GM12892 (cell line): ENCODE results near the gene RALY.

ENCODE experiments used
- DNase-seq: peaks from one replicate; pipeline ENCODE4 v3.0.0; 2011; ENCODE audit not compliant: insufficient read length
- FAIRE-seq: peaks from 2 replicates; lab custom pipeline; 2011; peaks lifted over from hg19 to GRCh38; lab: Jason Lieb, UNC
- POLR2A ChIP-seq: IDR thresholded peaks from 2 replicates; pipeline ENCODE4 v1.6.1; 2011; ENCODE audit warnings: low read depth, low read length, control low read depth
- POLR2AphosphoS5 ChIP-seq: IDR thresholded peaks from 2 replicates; pipeline ENCODE4 v1.6.1; 2011; ENCODE audit warnings: low read depth, low read length, control low read depth
- TAF1 ChIP-seq: IDR thresholded peaks from 2 replicates; pipeline ENCODE4 v1.6.1; 2011; ENCODE audit warnings: low read depth, mild to moderate bottlenecking, control low read depth, low read length, borderline replicate concordance

RALY gene

GRCh38 chr20:33976959-33977358, 16.8 kb upstream of the RALY start:
- no peak for DNase-seq
- no peak for FAIRE-seq
- TF ChIP-seq POLR2A = no peak
- TF ChIP-seq POLR2AphosphoS5 = no peak
- no peak for TF ChIP-seq TAF1

GRCh38 chr20:33977535-33977934, 16.2 kb upstream of the RALY start:
- FAIRE-seq (no peak), DNase-seq (no peak)
- no peak for TF ChIP-seq TAF1
- no peak for TF ChIP-seq POLR2AphosphoS5
- no peak for TF ChIP-seq POLR2A

GRCh38 chr20:33979094-33979493, 14.6 kb upstream of the RALY start:
- no peak for FAIRE-seq
- TF ChIP-seq POLR2A (no peak), POLR2AphosphoS5 (no peak), TAF1 (no peak)
- no peak for DNase-seq

- no peak for DNase-seq
- TF ChIP-seq POLR2A (no peak), TAF1 (no peak), POLR2AphosphoS5 (no peak)
- no peak for FAIRE-seq
Measured at GRCh38 chr20:33981347-33981746, 12.4 kb upstream of the RALY start.

GRCh38 chr20:33981964-33982363, 11.7 kb upstream of the RALY start:
- no peak for FAIRE-seq
- no peak for DNase-seq
- TF ChIP-seq TAF1 = no peak
- no peak for TF ChIP-seq POLR2AphosphoS5
- TF ChIP-seq POLR2A = no peak

- no peak for FAIRE-seq
- TF ChIP-seq TAF1 = no peak
- TF ChIP-seq POLR2AphosphoS5 = no peak
- no peak for TF ChIP-seq POLR2A
- no peak for DNase-seq
Measured at GRCh38 chr20:33983371-33983770, 10.3 kb upstream of the RALY start.

GRCh38 chr20:33984182-33984719, 9.5 kb upstream of the RALY start:
- TF ChIP-seq POLR2A (no peak), TAF1 (no peak), POLR2AphosphoS5 (no peak)
- FAIRE-seq (no peak), DNase-seq (no peak)

- TF ChIP-seq TAF1 = no peak
- TF ChIP-seq POLR2A = no peak
- no peak for TF ChIP-seq POLR2AphosphoS5
- no peak for FAIRE-seq
Measured at GRCh38 chr20:33985280-33985679, 8.4 kb upstream of the RALY start.

GRCh38 chr20:33985830-33986229, 7.9 kb upstream of the RALY start:
- TF ChIP-seq POLR2AphosphoS5 = no peak
- TF ChIP-seq POLR2A = no peak
- no peak for TF ChIP-seq TAF1
- DNase-seq = no peak
- no peak for FAIRE-seq

More at GRCh38 chr20:33985280-33985679, 8.4 kb upstream of the RALY start:
- DNase-seq = no peak

GRCh38 chr20:33986560-33987216, 7.0 kb upstream of the RALY start:
- no peak for DNase-seq
- FAIRE-seq = no peak

GRCh38 chr20:33990075-33990474, 3.6 kb upstream of the RALY start:
- TF ChIP-seq POLR2AphosphoS5 (no peak), TAF1 (no peak), POLR2A (no peak)
- no peak for FAIRE-seq
- DNase-seq = no peak

More at GRCh38 chr20:33986560-33987216, 7.0 kb upstream of the RALY start:
- no peak for TF ChIP-seq POLR2AphosphoS5
- no peak for TF ChIP-seq POLR2A
- TF ChIP-seq TAF1 = no peak

GRCh38 chr20:33991502-33991901, 2.2 kb upstream of the RALY start:
- FAIRE-seq (no peak), DNase-seq (no peak)
- TF ChIP-seq POLR2A = no peak
